ENCODE measurements around the gene LTB4R.
A peak's percentile ranks its signal among the peaks of the same experiment; 100 is the strongest.

The LTB4R gene

DNA sequence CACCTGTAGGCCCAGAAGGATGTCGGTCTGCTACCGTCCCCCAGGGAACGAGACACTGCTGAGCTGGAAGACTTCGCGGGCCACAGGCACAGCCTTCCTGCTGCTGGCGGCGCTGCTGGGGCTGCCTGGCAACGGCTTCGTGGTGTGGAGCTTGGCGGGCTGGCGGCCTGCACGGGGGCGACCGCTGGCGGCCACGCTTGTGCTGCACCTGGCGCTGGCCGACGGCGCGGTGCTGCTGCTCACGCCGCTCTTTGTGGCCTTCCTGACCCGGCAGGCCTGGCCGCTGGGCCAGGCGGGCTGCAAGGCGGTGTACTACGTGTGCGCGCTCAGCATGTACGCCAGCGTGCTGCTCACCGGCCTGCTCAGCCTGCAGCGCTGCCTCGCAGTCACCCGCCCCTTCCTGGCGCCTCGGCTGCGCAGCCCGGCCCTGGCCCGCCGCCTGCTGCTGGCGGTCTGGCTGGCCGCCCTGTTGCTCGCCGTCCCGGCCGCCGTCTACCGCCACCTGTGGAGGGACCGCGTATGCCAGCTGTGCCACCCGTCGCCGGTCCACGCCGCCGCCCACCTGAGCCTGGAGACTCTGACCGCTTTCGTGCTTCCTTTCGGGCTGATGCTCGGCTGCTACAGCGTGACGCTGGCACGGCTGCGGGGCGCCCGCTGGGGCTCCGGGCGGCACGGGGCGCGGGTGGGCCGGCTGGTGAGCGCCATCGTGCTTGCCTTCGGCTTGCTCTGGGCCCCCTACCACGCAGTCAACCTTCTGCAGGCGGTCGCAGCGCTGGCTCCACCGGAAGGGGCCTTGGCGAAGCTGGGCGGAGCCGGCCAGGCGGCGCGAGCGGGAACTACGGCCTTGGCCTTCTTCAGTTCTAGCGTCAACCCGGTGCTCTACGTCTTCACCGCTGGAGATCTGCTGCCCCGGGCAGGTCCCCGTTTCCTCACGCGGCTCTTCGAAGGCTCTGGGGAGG lies at the start of gene LTB4R:
TSS of gene LTB4R (plus strand) at position 857 of the 959 bp plus-strand sequence. CDS start 4,150 bp downstream, outside the sequence.
- no peak for DNase-seq (ENCODE audit: low spot score)

DNA sequence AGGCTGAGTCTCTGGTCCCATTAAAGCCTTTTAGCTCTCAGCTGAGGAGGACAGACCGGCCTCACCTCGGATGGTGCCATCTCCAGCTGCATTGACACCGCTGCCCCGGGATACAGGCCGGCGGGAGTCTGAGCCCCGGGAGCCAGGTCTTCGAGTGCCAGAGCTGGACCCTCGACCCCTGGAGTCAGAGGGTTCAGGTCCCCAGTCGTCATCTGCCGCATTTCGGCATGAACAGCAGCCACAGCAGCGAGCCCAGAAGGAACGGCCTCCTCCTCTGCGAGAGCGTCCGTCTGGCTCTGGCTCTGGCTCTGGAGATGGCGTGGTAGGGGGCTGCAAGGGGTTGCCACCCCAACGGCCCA lies 49.4 kb upstream of the LTB4R start:
- DNase-seq (ENCODE audit: low spot score): no peak

- no peak for DNase-seq (ENCODE audit: low spot score)
Observed at GRCh38 chr14:24262821-24263733, 48.2 kb upstream of the LTB4R start, which contains the start of gene TGM1. Gene TGM1, minus strand, starts transcription at chr14:24263177. Its CDS starts 825 bp downstream, at chr14:24262352.

GRCh38 chr14:24263848-24264247 lies 47.5 kb upstream of the LTB4R start:
- no peak for DNase-seq (ENCODE audit: low spot score)

DNA sequence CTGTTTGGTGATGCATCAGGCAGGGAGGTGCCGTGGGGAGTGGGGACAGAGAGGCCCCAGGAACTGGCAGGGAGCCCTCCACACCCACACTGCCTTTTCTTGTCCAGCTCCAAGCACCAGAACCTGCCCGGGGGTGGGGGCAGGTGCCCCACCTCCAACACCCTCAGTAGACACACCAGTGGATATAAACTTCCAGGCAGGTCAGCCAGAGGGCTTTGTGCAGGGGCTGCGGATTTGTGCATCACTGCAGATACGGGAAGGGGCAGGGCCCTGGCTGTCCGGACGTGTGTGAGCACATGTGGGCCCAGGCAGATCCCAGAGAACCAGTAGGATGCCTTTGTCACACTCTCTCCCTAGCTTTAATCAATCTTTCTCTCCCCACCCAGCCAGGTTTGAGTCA lies 47.0 kb upstream of the LTB4R start:
- no peak for DNase-seq (ENCODE audit: low spot score)

GRCh38 chr14:24266344-24267244 lies 44.7 kb upstream of the LTB4R start:
- no peak for DNase-seq (ENCODE audit: low spot score)

DNA sequence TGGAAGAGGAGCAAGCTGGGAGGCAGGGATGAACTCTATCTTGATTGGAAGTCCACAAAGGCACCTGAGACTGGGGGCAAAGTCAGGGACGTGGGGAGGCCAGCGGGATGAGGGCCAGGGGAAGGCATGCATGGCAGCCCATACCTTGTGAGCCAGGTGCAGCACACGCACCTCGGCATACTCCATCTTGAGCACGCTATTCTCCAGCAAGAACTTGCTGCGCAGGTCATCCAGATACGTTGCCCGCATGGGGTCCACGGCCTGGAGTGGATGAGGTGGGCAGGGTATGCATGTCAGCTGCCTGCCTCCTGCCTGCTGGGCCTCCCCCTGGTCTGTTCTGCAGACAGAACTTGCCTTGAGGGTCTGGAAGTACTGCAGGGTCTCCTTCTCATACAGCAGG lies 43.8 kb upstream of the LTB4R start:
- DNase-seq (ENCODE audit: low spot score): no peak

GRCh38 chr14:24268225-24268624 lies 43.1 kb upstream of the LTB4R start:
- no peak for DNase-seq (ENCODE audit: low spot score)

DNA sequence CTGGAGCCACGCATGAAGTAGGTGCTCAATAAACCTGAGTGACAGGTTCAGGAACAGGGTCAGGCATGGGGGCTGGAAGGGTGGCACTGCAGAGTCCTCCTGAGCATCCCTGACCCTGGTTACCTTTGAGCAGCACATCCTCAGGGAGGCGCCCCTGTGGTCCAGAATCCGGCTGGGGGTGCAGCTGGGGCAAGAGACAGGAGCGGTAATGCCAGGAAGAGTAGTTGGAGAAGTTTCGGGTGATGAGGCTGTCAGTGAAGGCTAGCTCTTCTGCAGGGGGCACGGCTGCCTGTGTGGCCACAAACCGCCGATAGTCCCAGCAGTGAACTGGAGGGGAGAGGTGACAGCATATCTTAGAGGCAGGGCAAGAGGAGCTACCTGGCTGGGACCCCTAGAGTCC lies 41.9 kb upstream of the LTB4R start:
- no peak for DNase-seq (ENCODE audit: low spot score)

DNA sequence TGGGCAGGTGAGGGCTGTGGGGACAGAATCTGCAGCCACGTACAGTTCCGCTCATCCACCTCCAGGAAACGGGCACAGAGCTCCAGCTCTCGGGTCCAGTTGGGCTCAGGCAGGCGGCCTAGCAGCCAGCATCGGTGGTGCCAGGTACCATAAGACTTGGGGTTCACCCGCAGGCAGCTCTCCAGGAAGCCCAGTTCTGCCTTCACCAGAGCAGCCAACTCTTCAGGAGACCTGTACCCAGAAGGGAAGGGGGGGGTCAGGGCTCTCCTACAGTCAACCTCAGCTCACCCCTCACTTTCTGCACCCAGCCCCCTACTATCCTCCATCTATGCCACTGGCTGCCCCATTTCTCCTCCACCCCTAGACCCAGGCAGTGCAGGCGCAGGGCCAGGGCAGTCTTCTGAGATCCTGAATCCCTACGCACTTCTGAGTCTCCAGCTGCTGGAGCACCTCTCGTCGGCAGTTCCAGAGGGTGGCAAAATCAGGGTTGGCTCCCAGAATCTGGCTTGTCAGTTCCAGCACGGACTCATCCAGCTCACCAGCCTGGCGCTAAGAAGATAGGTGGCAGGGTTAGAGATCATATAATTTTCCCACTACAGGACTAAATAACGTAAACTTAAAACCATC lies 41.3 kb upstream of the LTB4R start:
- no peak for DNase-seq (ENCODE audit: low spot score)

GRCh38 chr14:24270537-24271133 lies 40.7 kb upstream of the LTB4R start:
- peak; percentile 36 for DNase-seq (ENCODE audit: low spot score)

GRCh38 chr14:24271134-24271833 lies 40.0 kb upstream of the LTB4R start, which contains the start of gene RABGGTA:
Gene RABGGTA, minus strand, starts transcription at chr14:24271597. Its CDS starts 482 bp downstream, at chr14:24271115.
- DNase-seq (ENCODE audit: low spot score): peak; percentile 90

DNA sequence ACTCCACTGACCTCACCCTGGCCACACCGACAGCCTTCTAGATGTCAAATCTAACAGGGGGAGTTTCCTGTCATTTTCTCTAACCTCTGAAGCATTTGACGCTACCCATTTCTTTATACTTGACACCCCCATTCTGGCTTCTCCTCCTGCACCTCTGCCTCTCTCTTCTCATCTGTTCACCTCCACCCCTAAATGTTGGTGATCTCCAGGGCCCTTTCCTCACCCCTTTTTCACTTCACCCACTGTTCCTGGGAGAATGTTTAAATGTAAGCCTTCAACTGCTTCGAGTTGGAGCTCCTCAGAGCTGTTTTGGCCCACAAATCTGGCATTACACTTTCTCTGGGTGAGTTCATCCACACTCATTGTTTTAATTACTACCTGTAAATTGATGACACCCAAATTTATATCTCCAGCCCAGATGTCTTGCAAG lies 39.5 kb upstream of the LTB4R start:
- DNase-seq (ENCODE audit: low spot score): no peak

- DNase-seq (ENCODE audit: low spot score): no peak
Observed at GRCh38 chr14:24272467-24272866, 38.8 kb upstream of the LTB4R start.

DNA sequence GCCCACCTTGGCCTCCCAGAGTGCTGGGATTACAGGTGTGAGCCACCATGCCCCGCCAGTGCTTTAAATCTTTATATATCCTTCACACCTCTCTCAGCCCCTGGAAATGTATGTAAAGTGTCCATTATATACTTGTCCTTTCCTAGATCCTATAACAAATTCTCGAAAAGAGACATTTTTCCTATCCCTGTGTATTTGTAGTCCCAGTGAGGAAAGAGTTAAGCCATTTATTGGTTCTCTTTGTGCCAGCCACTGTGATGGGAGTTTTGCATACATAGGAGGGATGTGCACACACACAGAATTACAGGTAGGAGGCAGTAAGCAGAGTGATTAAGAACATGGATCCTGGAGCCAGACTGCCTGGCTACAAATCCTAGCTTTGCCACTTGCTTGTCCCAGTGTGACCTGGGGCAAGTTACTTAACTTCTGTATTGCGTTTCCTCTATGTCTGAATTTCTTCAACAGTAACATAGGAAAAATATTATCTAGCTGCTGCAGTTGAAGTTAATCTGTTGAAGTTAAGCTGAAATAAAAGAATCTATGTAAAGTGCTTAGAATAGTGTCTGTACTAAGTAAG lies 37.8 kb upstream of the LTB4R start:
- peak; percentile 39 for DNase-seq (ENCODE audit: low spot score)

- DNase-seq (ENCODE audit: low spot score): peak; percentile 25
Observed at GRCh38 chr14:24274101-24274543, 37.2 kb upstream of the LTB4R start.

GRCh38 chr14:24277071-24277470 lies 34.2 kb upstream of the LTB4R start:
- DNase-seq (ENCODE audit: low spot score): no peak

GRCh38 chr14:24277606-24278321 lies 33.5 kb upstream of the LTB4R start:
- no peak for DNase-seq (ENCODE audit: low spot score)

- no peak for DNase-seq (ENCODE audit: low spot score)
Observed at GRCh38 chr14:24278424-24278823, 32.9 kb upstream of the LTB4R start.
